HEK293T (cell line): ENCODE results near the gene PRDM11.

ENCODE experiments used
- BHLHE40 ChIP-seq: fragments of 450-650 bp; IDR thresholded peaks from 2 replicates; pipeline ENCODE4 v1.6.1; 2016; ENCODE audit warnings: mild to moderate bottlenecking, moderate library complexity, borderline replicate concordance
- FOXA1 ChIP-seq: fragments of 450-650 bp; IDR thresholded peaks from 2 replicates; pipeline ENCODE4 v1.6.1; 2016; ENCODE audit warnings: mild to moderate bottlenecking
- FOXM1 ChIP-seq: fragments of 450-650 bp; IDR thresholded peaks from 2 replicates; pipeline ENCODE4 v1.6.1; 2017; ENCODE audit warnings: mild to moderate bottlenecking, borderline replicate concordance
- HDGF ChIP-seq: fragments of 450-650 bp; IDR thresholded peaks from 2 replicates; pipeline ENCODE4 v1.6.1; 2017; ENCODE audit warnings: antibody characterized with exemption, borderline replicate concordance
- L3MBTL2 ChIP-seq: fragments of 450-650 bp; conservative IDR thresholded peaks from 2 replicates; pipeline ENCODE4 v1.6.1; 2016; ENCODE audit warnings: mild to moderate bottlenecking
- LEF1 ChIP-seq: fragments of 450-650 bp; IDR thresholded peaks from 2 replicates; pipeline ENCODE4 v1.6.1; 2017; ENCODE audit warnings: mild to moderate bottlenecking, borderline replicate concordance
- PKNOX1 ChIP-seq: fragments of 450-650 bp; IDR thresholded peaks from 2 replicates; pipeline ENCODE4 v1.6.1; 2016
- SP1 ChIP-seq: fragments of 450-650 bp; IDR thresholded peaks from 2 replicates; pipeline ENCODE4 v1.6.1; 2017
- SUZ12 ChIP-seq: fragments of 450-650 bp; IDR thresholded peaks from 2 replicates; pipeline ENCODE4 v1.6.1; 2016; ENCODE audit warnings: mild to moderate bottlenecking
- TARDBP ChIP-seq: fragments of 450-650 bp; IDR thresholded peaks from 2 replicates; pipeline ENCODE4 v1.6.1; 2016
- ZNF384 ChIP-seq: fragments of 450-650 bp; IDR thresholded peaks from 2 replicates; pipeline ENCODE4 v1.6.1; 2016

GRCh38 chr11:45142241-45143055, 4.0 kb upstream of the PRDM11 start:
- TF ChIP-seq FOXM1: no peak
- no peak for TF ChIP-seq FOXA1
- no peak for TF ChIP-seq SUZ12
- TF ChIP-seq HDGF: no peak
- TF ChIP-seq BHLHE40: no peak
- TF ChIP-seq L3MBTL2: no peak
- TF ChIP-seq SP1: no peak
- no peak for TF ChIP-seq LEF1
- no peak for TF ChIP-seq PKNOX1
- TF ChIP-seq TARDBP: no peak
- no peak for TF ChIP-seq ZNF384
